ENCODE measurements around the gene CR1. TPM values are rescaled to one million over a fixed set of nuclear protein-coding genes. Genes with fewer than 3 reads are reported as not detected.
"Not testable (repeated sequence)": the region's sequence is repeated elsewhere in the genome, so short reads cannot be mapped to it uniquely, and the experiment has no call there.

CR1 gene
- not detected in 2 replicates for total RNA-seq (2014; rRNA removed; shearing (Covaris generic))

DNA sequence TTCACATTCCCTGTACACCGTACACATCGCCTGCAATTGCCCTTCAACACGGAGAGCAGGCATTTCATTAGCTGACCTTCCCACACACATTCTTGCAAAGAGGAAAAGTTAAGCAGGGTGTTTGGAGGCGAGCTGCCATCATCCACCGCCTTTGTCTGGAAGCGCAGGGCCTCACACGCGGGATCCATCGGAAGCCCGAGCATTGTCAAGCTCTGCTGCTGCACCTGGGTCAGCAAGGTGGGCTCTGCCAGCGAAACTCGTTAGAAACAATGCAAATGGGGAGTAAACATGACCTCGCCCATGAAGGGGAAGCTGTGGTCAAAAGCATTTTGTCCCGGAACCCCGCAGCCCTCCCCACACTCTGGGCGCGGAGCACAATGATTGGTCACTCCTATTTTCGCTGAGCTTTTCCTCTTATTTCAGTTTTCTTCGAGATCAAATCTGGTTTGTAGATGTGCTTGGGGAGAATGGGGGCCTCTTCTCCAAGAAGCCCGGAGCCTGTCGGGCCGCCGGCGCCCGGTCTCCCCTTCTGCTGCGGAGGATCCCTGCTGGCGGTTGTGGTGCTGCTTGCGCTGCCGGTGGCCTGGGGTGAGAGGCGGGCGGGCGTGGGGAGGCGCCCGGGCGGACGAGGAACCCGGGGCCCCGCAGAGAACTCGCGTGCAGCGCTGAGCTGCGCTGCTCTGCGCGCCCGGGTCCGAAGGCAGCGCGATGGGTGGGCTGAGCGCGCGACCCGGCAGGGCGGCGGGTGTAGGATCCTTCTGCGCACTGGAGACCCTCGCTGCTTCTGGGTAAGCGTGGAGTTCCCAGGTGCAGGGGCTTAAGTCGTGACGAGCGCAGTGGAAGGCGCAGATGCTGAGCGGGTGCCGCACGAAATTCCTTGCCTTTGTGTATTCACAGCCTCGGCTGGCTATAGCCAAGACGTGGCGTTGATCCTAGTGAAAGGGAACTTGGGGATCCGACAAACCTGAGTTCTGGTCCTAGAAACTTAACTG, at the start of gene CR1:
Gene CR1 (plus strand): TSS at position 357 of the 992 bp plus-strand sequence. CDS start 111 bp downstream, at position 468.
- DNase-seq (ENCODE audit: low spot score) = no peak

- DNase-seq (ENCODE audit: low spot score) = no peak
Observed at GRCh38 chr1:207453710-207454045, 42.3 kb upstream of the CR1 start.

DNA sequence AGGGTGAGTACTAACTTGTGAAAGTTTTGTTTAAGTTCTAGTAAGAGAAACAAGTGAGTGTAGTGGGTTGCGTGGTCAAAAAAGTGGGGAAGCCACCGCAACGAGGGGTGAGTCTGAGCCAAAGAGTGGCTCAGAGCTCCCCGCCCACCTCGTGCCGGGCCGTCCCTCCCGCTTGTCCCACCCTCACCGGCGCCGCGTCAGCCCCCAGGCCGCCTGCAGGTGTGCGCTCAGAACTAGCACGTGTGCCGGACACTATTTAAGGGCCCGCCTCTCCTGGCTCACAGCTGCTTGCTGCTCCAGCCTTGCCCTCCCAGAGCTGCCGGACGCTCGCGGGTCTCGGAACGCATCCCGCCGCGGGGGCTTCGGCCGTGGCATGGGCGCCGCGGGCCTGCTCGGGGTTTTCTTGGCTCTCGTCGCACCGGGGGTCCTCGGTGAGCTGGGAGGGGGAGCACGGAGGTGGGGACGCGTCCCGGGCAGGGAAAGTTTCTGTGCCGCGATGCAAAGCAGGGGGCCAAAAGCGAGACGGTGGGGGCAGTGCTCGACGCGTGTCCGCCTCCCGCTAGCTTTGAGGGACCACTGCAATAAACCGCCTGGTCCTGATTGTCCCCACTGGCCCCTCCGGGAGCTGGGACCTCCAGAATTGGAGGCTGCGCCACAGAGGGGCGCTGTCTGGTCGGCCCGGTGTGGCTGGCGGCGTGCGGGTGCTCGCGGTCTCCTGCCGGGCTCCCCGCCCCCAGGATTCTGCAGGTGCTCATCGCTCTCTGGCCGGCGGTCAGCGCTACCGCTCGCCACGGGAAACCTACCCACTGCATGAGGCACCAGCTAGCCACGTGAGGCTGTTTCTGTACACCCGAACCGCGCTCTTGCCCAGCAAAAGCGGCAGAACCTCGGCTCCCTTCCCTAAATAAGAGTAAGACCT, 41.7 kb upstream of the CR1 start, which contains the start of gene CR2:
Gene CR2 (plus strand): TSS at position 283 of the 919 bp plus-strand sequence. CDS start 91 bp downstream, at position 374.
- DNase-seq (ENCODE audit: low spot score) = no peak

DNA sequence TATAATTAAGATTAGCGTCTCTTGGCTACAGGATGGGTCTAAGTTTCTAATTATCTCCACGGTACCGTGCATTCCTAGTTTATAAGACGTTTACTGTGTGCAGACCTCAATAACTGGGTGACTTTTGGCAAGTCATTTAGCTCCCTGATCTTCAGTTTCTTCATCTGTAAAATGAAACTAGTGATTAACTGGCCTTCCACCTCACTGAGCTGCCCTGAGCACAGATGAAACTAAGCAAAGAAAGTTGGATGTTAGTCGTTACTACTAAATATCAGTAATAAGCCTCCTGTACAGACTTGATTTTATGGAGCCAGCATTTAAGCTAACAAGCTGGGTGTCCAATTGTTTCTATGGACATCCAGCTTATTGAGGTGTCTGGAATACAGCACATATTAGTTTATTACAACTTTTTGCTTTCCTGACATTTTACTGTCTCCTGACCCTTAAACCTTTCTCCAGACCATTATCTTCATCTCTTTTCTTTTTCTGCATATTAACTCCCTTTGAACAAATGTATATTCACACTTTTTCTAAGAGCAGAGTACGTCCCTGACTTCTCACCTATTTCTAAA, 40.7 kb upstream of the CR1 start:
- no peak for DNase-seq (ENCODE audit: low spot score)

DNA sequence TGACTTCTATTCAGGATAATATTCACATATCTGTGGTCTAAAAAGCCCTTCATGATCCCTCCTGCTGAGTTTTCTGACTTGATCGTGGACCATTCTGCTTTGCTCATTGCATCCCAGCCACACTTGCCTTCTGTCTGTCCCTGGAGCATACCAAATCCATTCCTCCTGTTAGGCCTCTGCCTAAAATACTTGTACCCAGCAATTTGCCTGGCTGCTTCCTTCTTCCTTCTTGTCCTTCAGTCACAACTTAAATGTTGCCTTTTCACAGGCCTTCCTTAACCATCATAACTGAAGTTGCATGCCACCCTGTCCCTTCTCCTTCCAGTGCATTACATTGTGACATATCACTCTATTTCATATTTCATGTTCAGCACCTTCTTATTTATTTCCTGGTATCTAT, 37.5 kb upstream of the CR1 start:
- DNase-seq (ENCODE audit: low spot score) = no peak

GRCh38 chr1:207459008-207459407, 36.9 kb upstream of the CR1 start:
- DNase-seq (ENCODE audit: low spot score) = no peak

DNA sequence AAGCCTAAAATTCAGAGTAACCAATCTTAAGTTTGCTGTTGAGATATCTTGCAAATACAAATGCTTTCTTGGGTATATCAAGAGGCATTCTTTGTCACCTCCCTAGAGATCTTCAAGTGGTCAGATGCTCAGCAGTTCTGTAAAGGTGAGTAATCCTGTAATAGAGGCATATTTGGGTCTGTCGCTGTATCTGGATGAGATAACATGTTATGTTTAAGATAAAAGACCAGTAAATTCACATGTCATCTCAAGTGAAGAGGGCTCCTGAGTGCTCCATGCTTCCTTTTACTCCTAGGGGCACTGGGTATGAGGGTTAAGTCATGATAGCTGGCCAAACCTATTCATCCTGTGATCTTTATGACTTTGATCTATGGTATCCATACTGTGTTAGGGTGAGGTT, 34.3 kb upstream of the CR1 start:
- DNase-seq (ENCODE audit: low spot score) = no peak

GRCh38 chr1:207462535-207462934, 33.4 kb upstream of the CR1 start:
- DNase-seq (ENCODE audit: low spot score) = no peak

GRCh38 chr1:207463021-207463420, 32.9 kb upstream of the CR1 start:
- DNase-seq (ENCODE audit: low spot score) = peak; percentile 25

DNA sequence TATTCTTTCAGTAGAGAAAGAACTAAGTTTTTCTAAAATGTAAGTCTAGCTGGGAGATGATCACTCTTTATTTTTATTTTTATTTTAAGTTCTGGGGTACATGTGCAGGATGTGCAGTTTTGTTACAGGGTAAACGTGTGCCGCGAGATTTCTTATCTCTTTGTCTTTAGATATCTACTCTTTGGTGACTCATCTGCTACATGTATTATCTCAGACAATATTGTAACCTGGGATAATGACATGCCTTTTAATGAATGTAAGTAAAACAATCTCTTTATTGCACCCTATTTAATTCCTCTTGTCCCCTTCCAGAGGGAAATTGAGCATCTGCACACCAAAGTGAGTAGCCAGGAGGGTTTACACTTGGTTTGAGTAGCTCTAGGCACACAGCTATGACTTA, 32.4 kb upstream of the CR1 start:
- no peak for DNase-seq (ENCODE audit: low spot score)

- DNase-seq (ENCODE audit: low spot score) = no peak
Observed at GRCh38 chr1:207470927-207471326, 25.0 kb upstream of the CR1 start.

GRCh38 chr1:207474210-207474609, 21.7 kb upstream of the CR1 start:
- no peak for DNase-seq (ENCODE audit: low spot score)

GRCh38 chr1:207486198-207486597, 9.8 kb upstream of the CR1 start:
- no peak for DNase-seq (ENCODE audit: low spot score)

DNA sequence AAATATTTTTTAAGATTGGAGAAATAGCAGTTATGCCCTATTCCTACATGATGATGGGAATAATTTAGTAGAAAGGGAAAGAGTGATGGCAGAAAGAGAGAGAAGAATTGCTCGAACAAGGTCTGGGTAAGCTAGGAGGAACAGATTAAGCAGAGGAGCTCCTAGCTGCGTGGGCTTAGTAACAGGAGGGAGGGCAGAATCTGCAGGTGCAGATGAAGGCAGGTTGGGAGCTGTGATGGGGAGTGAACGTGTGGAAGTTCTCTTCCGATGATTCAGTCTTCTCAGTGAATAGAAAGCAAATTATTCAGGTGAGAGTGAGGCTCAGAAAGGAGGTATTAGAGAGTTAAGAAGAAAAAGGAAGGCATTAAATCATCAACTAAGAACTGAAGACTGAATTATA, 8.3 kb upstream of the CR1 start:
- DNase-seq (ENCODE audit: low spot score) = no peak

- no peak for DNase-seq (ENCODE audit: low spot score)
Observed at GRCh38 chr1:207493212-207493611, 2.7 kb upstream of the CR1 start.

GRCh38 chr1:207494171-207494570, 1.8 kb upstream of the CR1 start:
- DNase-seq (ENCODE audit: low spot score) = no peak

DNA sequence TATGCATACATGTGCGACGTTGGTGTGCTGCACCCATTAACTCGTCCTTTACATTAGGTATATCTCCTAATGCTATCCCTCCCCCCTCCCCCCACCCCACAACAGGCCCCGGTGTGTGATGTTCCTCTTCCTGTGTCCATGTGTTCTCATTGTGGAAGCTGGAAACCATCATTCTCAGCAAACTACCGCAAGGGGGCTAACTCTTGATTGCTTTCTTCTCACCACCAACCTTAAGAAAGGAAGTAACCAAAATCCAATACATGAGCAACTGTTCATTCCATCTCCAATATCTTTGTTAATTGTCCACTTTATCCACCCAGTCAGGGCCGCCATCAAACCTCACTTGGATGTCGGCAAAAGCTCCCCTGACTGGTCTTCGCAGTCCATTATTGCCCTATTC, 676 bp upstream of the CR1 start:
- DNase-seq (ENCODE audit: low spot score) = not testable (repeated sequence)

- DNase-seq (ENCODE audit: low spot score) = no peak
Observed at GRCh38 chr1:207497941-207498340, 2.0 kb downstream of the CR1 start.

- peak; percentile 66 for DNase-seq (ENCODE audit: low spot score)
Observed at GRCh38 chr1:207499573-207499972, 3.6 kb downstream of the CR1 start.

DNA sequence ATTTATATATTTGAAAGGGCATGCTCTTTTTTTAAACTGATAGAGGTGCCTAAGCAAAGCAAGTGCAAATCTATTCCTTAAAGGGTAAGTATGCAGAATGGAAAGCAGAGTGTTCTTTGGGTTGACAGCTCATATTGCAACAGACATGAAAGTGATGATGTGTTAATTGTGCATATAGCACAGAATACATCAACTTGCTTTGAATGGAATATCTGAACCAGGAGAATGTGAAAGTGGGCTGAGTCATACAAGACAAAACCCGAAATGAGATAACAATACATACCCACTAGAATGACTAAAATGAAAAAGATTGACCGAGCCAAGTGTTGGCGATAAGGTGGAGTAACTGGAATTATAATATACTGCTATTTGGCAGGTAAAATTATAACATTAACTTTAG, 4.3 kb downstream of the CR1 start:
- no peak for DNase-seq (ENCODE audit: low spot score)

GRCh38 chr1:207501071-207501470, 5.1 kb downstream of the CR1 start:
- DNase-seq (ENCODE audit: low spot score) = no peak

DNA sequence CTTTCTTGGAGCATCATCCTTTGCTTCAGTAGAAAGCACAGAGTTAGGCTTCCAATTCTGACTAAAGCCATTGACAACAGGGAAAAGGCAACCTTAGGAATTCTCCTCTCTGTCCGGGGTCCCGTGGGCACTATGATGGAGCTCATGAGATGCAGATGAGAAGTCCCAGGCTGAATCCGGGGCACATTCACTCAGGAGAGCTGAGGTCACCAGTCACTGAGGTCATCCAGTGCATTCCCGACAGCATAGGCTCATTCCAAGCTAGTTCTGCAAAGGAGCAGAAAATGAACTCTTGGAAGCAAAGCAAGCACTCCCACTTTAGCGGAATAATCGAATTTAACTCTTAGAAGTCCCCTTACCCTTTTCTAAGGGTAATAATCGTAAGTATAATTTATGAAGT, 6.8 kb downstream of the CR1 start:
- DNase-seq (ENCODE audit: low spot score) = no peak

Data from H4 (cell line).